Kidney epithelial cell (primary cell): ENCODE results near the gene KLHL29. TPM values are rescaled to one million over a fixed set of nuclear protein-coding genes. Genes with fewer than 3 reads are reported as not detected.

Source experiments
- DNase-seq: peaks from one replicate; pipeline ENCODE4 v3.0.0-alpha.2; 2010; ENCODE audit warnings: low read depth
- H3K27me3 ChIP-seq: 2 replicates; pipeline ENCODE4 v1.6.0; 2011; ENCODE audit warnings: low read length; ENCODE audit not compliant: control insufficient read depth, insufficient read depth
- H3K36me3 ChIP-seq: 2 replicates; pipeline ENCODE4 v1.5.1; 2011; ENCODE audit warnings: low read length; ENCODE audit not compliant: control insufficient read depth, insufficient read depth
- H3K4me3 ChIP-seq: 2 replicates; pipeline ENCODE4 v1.5.1; 2011; ENCODE audit warnings: low read depth, mild to moderate bottlenecking, control low read depth, low read length
- total RNA-seq: library from RNA; depleted of rRNA; stranded (reverse); fragments of >200 nt; gene quantifications from 2 replicates; pipeline ENCODE4 v1.2.3, GENCODE V29; 2015
- TF ChIP-seq, protein P1 (sequence below): IDR thresholded peaks from 2 replicates; pipeline ENCODE4 v1.5.1; 2011; ENCODE audit warnings: mild to moderate bottlenecking, moderate library complexity, low read length, control low read depth, inconsistent platforms; ENCODE audit not compliant: insufficient read depth, poor library complexity, severe bottlenecking

Gene KLHL29
- total RNA-seq, 1 donor from 2014 or later, result 12.4 TPM

DNA sequence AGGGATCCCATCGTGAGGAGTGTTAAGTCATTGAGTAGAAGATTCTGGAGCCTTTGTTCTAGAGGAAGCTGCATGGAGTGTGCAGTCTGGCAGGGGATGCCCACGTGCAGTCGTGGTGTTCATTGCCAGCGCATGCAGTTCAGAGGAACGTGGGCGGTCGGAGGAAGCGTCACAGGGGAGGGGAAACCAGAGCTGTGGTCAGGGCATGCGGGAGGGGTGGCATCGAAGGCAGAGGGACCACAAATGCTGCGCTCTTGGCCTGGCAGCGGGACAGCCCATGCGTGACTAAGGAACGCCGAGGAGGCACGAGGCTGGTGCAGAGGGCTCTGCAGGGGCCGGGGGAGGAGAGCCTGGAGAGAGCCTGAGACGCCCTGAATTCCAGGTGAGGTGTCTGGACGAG is 141.1 kb downstream of the KLHL29 start:
- Histone ChIP-seq H3K27me3 (no peaks in the 10 kb centered on the region), H3K36me3 (no peaks in the 10 kb centered on the region), H3K4me3 (no peak overlapping the region)
- no peak for DNase-seq
- TF ChIP-seq, protein P1, sequence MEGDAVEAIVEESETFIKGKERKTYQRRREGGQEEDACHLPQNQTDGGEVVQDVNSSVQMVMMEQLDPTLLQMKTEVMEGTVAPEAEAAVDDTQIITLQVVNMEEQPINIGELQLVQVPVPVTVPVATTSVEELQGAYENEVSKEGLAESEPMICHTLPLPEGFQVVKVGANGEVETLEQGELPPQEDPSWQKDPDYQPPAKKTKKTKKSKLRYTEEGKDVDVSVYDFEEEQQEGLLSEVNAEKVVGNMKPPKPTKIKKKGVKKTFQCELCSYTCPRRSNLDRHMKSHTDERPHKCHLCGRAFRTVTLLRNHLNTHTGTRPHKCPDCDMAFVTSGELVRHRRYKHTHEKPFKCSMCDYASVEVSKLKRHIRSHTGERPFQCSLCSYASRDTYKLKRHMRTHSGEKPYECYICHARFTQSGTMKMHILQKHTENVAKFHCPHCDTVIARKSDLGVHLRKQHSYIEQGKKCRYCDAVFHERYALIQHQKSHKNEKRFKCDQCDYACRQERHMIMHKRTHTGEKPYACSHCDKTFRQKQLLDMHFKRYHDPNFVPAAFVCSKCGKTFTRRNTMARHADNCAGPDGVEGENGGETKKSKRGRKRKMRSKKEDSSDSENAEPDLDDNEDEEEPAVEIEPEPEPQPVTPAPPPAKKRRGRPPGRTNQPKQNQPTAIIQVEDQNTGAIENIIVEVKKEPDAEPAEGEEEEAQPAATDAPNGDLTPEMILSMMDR, result no peak

DNA sequence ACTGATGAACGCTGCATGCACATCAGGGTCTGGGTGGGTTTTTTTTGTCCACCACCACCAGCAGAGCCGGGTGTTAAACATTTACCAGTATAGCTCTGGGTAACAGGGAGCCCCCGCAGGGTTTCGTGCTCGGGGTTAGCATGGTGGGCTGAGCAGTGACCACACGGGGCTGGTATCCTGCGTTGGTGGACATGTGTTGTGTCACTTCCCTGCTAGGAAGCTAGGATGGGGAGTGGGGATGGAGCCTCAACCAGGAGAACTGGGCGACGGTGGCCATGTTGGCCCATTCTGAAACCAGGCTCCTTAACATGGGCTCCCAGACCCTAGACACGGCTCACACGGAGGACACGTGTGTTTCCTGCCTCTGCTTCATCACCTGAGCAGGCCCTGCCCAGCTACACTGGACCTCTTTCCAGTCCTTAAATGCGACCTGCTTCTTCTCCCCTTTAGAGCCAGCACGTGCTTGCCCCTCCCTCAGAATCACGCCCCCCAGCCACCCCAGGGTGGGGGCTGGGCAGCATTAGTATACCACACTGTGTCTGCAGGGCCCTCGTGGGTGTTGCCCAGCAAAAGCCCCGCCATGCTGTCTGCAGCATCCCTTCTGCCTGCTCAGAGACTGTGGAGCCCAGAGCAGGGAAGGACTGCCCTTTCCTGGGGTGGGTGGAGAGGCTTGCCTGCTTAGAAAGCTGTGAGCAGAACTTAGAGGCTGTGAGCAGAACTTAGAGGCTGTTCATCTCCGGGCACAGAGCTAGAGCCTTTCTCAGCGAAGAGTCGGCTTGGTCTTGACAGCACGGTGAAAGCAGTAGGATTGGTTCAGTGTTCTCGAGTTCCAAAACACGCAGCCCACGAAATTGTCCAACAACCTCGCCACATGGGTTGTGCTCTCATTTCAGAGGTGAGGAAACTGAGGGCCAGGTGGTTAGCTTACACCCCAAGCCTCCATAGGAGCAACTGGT is 142.1 kb downstream of the KLHL29 start:
- Histone ChIP-seq H3K27me3 (no peaks in the 10 kb centered on the region), H3K36me3 (no peaks in the 10 kb centered on the region), H3K4me3 (no peak overlapping the region)
- TF ChIP-seq, protein P1, result no peak
- DNase-seq, result no peak

DNA sequence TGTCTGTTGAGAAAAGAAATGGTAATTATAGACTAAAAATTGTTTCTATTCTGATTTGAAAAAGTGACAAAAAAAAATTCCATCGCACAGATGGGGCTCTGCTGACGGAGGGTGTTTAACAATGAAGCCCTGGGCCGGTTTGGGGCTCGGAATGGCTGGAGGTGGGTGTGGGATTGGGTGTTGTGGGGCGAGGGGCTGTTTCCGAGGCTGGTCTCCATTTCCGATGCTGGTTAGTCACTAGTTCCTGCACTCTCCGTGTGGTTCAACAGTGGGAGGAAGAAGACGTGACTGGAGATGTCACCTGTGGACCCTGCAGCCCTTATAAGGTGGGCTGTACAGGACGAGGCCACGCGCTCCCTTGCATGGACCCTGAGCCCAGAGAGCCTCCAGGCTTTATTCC is 143.2 kb downstream of the KLHL29 start:
- Histone ChIP-seq H3K4me3 (no peak overlapping the region), H3K36me3 (no peaks in the 10 kb centered on the region), H3K27me3 (no peaks in the 10 kb centered on the region)
- no peak for DNase-seq
- TF ChIP-seq, protein P1, result no peak

DNA sequence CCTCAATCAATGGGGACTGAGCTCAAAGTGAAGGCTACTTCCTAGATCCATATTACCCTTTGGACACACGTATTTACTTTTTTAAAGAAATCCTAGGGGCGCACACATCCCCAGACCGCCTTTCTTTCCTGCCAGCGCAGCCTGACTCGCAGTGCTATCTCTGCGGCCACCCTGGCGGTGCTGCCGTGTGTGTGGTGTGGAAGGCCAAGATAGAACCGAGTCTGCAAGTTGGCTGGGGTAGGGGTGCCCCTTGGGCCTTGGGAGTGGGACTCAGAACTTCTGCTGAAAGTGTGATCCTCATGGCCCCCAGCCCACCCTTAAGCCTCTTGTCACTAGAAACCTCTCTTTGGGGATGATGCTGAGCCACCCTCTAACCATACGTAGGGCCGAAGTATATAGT is 143.7 kb downstream of the KLHL29 start:
- no peak for DNase-seq
- Histone ChIP-seq H3K4me3 (no peak overlapping the region), H3K27me3 (no peaks in the 10 kb centered on the region), H3K36me3 (no peaks in the 10 kb centered on the region)
- TF ChIP-seq, protein P1, result no peak

DNA sequence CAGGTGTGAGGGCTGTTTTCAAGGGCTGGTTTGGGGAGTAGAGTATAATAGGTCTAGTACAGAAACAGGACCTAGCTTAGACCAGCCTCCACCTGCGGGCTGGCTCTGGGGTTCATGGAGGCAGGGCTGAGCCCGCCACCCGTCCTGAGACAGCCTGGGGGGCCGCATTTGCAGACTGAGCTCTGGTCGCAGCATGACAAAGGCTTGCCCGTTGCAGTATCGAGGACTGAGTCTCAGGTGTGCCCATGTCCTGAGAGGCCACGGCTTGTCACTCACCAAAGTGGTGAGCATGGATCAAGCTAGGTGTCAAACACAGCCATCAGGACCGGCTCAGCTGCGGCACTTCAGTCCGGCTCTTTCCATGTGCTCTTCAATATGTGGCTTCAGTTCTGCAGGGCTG is 144.7 kb downstream of the KLHL29 start:
- TF ChIP-seq, protein P1, result no peak
- H3K27me3 ChIP-seq, result no peaks in the 10 kb centered on the region
- no peak for DNase-seq

More for the DNA sequence above, 144.7 kb downstream of the KLHL29 start:
- Histone ChIP-seq H3K36me3 (no peaks in the 10 kb centered on the region), H3K4me3 (no peak overlapping the region)
